Fibroblast of skin of left biceps (primary cell): ENCODE results near the gene CD300A.

ENCODE experiments used
- DNase-seq, 2 experiments: peaks; one replicate each; pipeline ENCODE4 v3.0.0-alpha.2; 2013; ENCODE audit warnings: low read depth in 2 of 2

CD300A gene

GRCh38 chr17:74439691-74440567, 26.5 kb upstream of the CD300A start:
- DNase-seq: no peak

- DNase-seq: no peak
These were observed 24.9 kb upstream of the CD300A start for GRCh38 chr17:74441537-74441936.

- no peak for DNase-seq
These were observed 24.2 kb upstream of the CD300A start for GRCh38 chr17:74442291-74442669.

DNA sequence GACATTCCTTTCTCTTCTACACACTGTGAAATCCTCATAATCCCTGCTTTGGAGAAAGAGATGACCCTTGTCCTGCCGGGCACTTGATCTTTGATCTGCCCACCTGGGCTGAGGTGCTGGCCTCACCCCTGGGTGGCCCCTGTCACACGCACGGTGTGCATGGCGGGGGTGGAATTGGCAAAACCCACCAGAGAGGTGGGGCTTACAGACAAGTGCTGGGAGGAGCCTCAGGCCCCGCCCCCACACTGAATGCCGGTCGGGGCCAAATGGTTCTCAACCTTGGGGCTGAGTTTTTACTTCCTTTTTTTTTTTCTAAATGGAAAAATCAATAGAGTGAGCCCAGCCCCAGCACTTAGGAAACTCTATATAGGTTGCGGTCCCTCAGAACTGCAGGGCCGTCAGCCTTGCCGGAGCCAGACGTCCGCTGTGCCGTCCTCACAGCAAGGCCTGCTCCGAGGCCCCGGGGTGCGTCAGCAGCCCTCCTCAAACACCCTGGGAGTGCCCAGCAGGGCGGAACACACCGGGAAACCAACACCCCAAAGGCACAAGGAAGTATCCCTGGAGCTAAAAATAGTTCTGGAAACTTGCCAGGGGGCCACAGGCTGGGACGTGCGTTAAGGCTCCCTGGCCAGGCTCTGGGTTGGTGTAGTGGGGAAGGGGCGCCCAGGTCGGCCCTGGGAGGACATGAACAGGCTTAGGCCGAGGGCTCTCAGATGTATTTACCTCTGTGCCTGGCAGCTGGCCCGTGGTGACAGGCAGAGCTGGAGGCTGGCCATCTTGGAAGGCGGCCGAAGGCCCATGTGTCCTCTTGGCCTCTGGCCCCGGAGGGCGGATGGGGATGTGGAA, 23.5 kb upstream of the CD300A start:
- no peak for DNase-seq

DNA sequence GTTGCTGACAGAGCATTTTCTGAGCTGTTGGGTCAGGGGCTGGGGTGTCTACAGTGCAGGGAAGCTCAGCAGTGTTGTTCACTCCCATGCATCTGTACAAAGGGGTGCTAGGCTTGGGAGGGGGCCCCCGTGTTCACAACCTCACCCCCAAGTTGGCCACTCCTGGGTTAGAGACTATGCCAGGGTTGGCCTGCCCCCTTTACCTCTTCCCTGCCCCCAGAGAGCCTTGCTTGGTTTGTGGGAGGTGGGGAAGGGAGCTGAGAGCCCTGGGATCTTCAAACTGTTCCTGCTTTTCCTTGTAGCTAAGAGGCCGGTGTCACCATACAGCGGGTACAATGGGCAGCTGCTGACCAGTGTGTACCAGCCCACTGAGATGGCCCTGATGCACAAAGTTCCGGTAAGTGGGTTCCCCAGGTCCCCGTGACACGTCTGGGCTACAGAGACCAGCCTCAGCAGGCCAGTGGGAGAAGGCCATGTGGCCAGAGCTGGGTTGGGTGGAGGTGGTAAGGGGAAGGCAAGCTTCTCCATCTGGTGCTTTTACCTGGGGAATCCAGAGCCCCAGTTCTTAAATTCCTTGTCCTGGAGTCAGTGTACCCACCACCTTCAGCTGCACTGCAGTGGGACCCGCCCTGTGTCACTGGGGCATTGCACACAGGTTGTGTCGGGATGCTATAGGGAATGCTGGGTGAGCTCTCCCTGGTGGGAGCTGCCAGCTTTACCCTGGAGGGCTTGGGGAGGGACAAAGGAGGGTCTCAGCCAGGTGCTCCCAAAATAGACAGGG, 22.7 kb upstream of the CD300A start:
- no peak for DNase-seq

DNA sequence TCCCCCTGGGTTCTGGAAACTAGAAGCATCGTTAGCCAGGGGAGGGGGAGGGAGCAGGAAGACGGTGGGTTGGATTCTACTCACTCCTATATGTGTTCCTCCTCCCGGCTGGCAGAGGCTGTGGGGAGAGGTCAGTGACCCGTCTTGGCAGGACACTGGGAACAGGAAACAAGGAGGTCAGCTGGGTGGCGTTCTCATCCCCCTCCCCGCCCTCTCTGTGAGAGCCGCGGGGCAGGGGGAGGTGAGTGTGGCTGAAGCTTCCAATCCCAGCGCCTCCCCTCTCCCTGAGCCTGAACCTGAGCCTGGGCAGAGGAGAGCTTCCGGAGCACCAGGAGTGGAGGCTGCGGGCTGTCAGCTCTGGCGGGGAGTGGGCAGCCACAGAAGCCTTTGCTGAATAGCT, 22.0 kb upstream of the CD300A start:
- DNase-seq: no peak

DNA sequence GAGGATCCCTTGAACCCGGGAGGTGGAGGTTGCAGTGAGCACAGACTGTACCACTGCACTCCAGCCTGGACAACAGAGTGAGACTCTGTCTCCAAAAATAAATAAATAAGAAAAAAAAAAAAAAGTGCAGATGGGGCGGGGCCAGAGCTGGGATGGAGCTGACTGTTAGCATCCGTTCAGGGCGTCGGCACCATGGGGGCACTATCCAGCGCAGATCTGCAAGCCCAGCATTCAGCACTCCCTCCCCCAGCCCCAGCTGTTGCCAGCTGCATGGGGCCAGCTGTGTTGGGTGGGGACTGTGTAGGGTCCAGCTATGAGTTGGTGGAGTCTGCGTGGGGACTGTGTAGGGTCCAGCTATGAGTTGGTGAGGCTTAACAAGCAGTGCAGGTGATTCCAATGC, 21.3 kb upstream of the CD300A start:
- DNase-seq: no peak

DNA sequence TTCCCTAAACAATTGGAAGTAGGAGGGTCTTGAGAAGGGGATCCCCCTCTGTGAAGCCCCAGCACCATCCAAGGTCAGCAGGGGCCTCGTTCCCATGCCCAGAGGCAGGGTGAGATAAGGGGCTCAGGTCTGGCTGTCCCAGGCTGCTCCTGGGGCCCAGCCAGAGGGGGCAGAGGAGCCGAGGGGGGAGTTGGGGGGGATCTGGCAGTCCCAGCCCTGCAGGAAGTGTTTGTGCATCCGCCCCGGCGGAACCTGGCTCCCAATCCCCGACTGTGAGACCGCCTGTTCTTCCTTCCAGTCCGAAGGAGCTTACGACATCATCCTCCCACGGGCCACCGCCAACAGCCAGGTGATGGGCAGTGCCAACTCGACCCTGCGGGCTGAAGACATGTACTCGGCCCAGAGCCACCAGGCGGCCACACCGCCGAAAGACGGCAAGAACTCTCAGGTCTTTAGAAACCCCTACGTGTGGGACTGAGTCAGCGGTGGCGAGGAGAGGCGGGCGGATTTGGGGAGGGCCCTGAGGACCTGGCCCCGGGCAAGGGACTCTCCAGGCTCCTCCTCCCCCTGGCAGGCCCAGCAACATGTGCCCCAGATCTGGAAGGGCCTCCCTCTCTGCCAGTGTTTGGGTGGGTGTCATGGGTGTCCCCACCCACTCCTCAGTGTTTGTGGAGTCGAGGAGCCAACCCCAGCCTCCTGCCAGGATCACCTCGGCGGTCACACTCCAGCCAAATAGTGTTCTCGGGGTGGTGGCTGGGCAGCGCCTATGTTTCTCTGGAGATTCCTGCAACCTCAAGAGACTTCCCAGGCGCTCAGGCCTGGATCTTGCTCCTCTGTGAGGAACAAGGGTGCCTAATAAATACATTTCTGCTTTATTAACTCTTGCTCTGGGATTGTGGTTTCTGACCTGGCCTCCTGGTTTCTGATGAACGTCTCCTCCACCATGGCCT, 19.6 kb upstream of the CD300A start:
- DNase-seq: no peak

- DNase-seq: no peak
These were observed 18.7 kb upstream of the CD300A start for GRCh38 chr17:74447628-74448159.

DNA sequence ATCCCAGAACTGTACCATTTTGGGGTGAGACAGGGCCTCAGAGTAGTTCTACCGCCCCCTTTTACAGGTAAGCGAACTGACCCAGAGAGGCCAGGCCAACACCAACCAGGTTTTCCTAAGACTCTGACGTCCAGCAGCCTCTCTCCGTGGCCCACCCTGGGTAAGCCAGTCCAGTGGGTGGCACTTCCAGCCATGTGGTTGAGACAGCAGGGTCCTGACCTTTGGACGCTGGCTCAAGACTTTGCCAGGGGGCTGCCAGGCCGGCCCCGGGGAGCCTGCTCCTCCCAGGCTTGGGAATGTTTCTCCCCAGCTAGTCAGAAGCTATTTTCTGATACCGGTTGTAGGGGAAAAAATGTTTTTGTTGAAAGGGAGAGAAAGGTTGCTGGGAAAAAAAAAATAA, 17.7 kb upstream of the CD300A start:
- no peak for DNase-seq

DNA sequence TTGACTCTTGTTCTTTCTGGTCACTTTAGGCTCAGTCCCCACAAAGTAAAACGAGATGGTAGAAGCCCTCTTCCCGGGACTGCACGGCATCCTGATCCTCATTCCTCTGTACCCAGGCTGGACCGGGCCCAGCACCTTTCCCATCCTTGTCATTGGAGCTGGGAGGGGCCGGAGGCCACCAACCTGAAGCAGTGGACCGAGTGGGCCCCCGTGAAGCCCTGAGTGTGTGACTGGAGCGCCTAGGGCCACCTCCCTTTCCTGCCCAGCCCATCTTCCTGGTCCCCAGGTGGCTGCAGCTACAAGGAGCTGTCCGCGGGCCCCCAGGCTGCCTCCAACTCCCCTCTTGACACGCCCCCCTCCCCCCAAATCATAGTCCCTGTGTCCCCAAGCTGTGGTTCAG, 17.1 kb upstream of the CD300A start:
- DNase-seq: no peak

DNA sequence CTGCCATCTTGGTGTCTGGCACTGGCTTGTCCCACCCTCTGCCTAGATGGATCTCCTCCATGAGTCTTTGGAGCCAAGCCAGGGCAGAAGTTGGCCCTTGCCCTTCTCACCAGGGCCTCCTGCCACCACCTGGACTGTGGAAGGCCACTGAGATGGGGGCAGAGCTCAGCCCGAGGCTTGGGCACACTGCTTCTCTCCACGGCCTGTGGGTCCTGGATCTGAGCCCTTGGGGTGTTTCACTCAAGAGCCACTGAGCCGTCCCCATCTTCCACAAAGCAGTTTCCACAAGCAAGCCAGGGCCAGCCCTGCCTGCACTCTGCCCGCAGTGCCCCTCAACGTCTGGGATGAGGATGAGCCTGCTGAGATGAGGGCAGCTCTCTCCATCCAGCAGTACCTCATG, 16.7 kb upstream of the CD300A start:
- DNase-seq: no peak

GRCh38 chr17:74450231-74450630, 16.2 kb upstream of the CD300A start:
- DNase-seq: no peak

DNA sequence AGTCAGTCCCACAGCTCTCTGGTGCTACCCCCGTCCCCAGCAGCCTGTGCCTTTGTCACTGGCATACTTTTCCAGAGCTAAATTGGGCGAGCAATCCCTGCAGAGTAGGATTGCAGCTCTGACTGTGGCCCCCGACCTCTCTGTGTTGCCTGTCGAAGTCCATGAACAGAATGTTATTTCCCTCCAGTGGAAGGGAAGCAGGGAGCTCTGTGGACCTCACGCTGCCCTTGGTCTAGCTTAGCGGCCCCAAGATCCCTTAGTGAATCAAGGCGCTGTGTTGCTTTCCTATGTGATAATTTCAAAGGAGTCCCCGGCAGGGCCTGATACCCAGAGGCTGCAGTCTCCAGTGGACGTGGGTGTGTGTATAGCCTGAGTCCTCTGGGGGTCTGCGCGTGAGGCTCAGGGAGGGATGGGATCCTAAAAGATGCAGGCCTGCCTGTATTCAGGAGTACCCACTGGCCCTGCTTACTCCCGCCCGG, 15.5 kb upstream of the CD300A start:
- no peak for DNase-seq

DNA sequence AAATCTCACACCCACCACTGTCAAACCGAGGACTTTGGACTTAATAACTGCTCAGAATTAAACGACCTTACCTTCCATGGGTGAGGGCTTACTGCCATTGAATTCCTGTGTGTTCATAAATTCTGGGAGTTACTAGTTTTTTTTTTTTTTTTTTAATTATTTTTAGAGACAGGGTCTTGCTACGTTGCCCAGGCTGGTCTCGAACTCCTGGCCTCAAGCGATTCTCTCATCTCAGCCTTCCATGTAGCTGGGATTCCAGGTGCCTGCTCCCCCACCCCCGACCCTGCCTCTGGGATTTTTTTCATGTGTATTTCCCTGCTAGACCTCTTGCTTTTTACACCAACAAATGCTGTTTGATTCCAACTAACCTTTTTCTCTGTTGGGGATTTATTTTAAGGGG, 14.9 kb upstream of the CD300A start:
- DNase-seq: no peak

- DNase-seq: no peak
These were observed 14.2 kb upstream of the CD300A start for GRCh38 chr17:74452033-74452840.

- no peak for DNase-seq
These were observed 13.4 kb upstream of the CD300A start for GRCh38 chr17:74452841-74453661.

- DNase-seq: no peak
These were observed 12.7 kb upstream of the CD300A start for GRCh38 chr17:74453665-74454196.
